HEK293 (cell line): ENCODE measurements around the gene SERINC2.
A peak's percentile ranks its signal among the peaks of the same experiment; 100 is the strongest.

ENCODE experiments used
- BCL11A ChIP-seq: fragments of 450-650 bp; formaldehyde crosslinking; IDR thresholded peaks from 2 replicates; pipeline ENCODE4 v1.5.1; 2016; ENCODE audit warnings: low read depth, missing biosample characterization, missing genetic modification characterization
- GLIS1 ChIP-seq: fragments of 450-650 bp; formaldehyde crosslinking; IDR thresholded peaks from 2 replicates; pipeline ENCODE4 v1.5.1; 2016; ENCODE audit warnings: missing biosample characterization, missing genetic modification characterization
- KLF10 ChIP-seq: fragments of 450-650 bp; IDR thresholded peaks from 2 replicates; pipeline ENCODE4 v1.5.1; 2018; ENCODE audit warnings: missing biosample characterization, mild to moderate bottlenecking, missing genetic modification characterization
- KLF17 ChIP-seq: fragments of 450-650 bp; formaldehyde crosslinking; IDR thresholded peaks from 2 replicates; pipeline ENCODE4 v1.5.1; 2016; ENCODE audit warnings: missing biosample characterization, missing genetic modification characterization
- KLF7 ChIP-seq: fragments of 450-650 bp; formaldehyde crosslinking; IDR thresholded peaks from 2 replicates; pipeline ENCODE4 v1.5.1; 2016; ENCODE audit warnings: missing biosample characterization, missing genetic modification characterization, borderline replicate concordance
- OSR2 ChIP-seq: fragments of 450-650 bp; formaldehyde crosslinking; IDR thresholded peaks from 2 replicates; pipeline ENCODE4 v1.5.1; 2016; ENCODE audit warnings: missing biosample characterization, missing genetic modification characterization
- PRDM1 ChIP-seq: fragments of 450-650 bp; formaldehyde crosslinking; IDR thresholded peaks from 2 replicates; pipeline ENCODE4; 2016; ENCODE audit warnings: missing biosample characterization, missing genetic modification characterization
- PRDM2 ChIP-seq: fragments of 450-650 bp; formaldehyde crosslinking; IDR thresholded peaks from 2 replicates; pipeline ENCODE4 v1.5.1; 2016; ENCODE audit warnings: missing biosample characterization, missing genetic modification characterization, borderline replicate concordance
- PRDM6 ChIP-seq: fragments of 450-650 bp; formaldehyde crosslinking; IDR thresholded peaks from 2 replicates; pipeline ENCODE4 v1.5.1; 2017; ENCODE audit warnings: missing biosample characterization, missing genetic modification characterization
- WT1 ChIP-seq: fragments of 450-650 bp; formaldehyde crosslinking; IDR thresholded peaks from 2 replicates; pipeline ENCODE4 v1.5.1; 2016; ENCODE audit warnings: missing biosample characterization, missing genetic modification characterization
- ZBTB7A ChIP-seq: fragments of 450-650 bp; formaldehyde crosslinking; IDR thresholded peaks from 2 replicates; pipeline ENCODE4 v1.5.1; 2016; ENCODE audit warnings: low read depth, missing biosample characterization, missing genetic modification characterization
- ZIC2 ChIP-seq: fragments of 450-650 bp; formaldehyde crosslinking; IDR thresholded peaks from 2 replicates; pipeline ENCODE4 v1.5.1; 2016; ENCODE audit warnings: missing biosample characterization, missing genetic modification characterization
- ZNF132 ChIP-seq: fragments of 450-650 bp; formaldehyde crosslinking; IDR thresholded peaks from 2 replicates; pipeline ENCODE4 v1.5.1; 2017; ENCODE audit warnings: missing biosample characterization, missing genetic modification characterization, borderline replicate concordance
- ZNF133 ChIP-seq: fragments of 450-650 bp; formaldehyde crosslinking; IDR thresholded peaks from 2 replicates; pipeline ENCODE4 v1.5.1; 2016; ENCODE audit warnings: missing biosample characterization, missing genetic modification characterization
- ZNF169 ChIP-seq: fragments of 450-650 bp; formaldehyde crosslinking; IDR thresholded peaks from 2 replicates; pipeline ENCODE4 v1.5.1; 2016; ENCODE audit warnings: missing biosample characterization, missing genetic modification characterization
- ZNF19 ChIP-seq: fragments of 450-650 bp; formaldehyde crosslinking; IDR thresholded peaks from 2 replicates; pipeline ENCODE4; 2016; ENCODE audit warnings: missing biosample characterization, missing genetic modification characterization, low read depth
- ZNF202 ChIP-seq: fragments of 450-650 bp; formaldehyde crosslinking; IDR thresholded peaks from 2 replicates; pipeline ENCODE4 v1.5.1; 2016; ENCODE audit warnings: missing biosample characterization, missing genetic modification characterization, borderline replicate concordance
- ZNF214 ChIP-seq: fragments of 450-650 bp; formaldehyde crosslinking; IDR thresholded peaks from 2 replicates; pipeline ENCODE4 v1.5.1; 2017; ENCODE audit warnings: missing biosample characterization, mild to moderate bottlenecking, missing genetic modification characterization, borderline replicate concordance
- ZNF311 ChIP-seq: fragments of 450-650 bp; formaldehyde crosslinking; IDR thresholded peaks from 2 replicates; pipeline ENCODE4 v1.5.1; 2017; ENCODE audit warnings: missing biosample characterization, missing genetic modification characterization, borderline replicate concordance
- ZNF335 ChIP-seq: fragments of 450-650 bp; formaldehyde crosslinking; conservative IDR thresholded peaks from 2 replicates; pipeline ENCODE4 v1.5.1; 2016; ENCODE audit warnings: missing biosample characterization, missing genetic modification characterization
- ZNF366 ChIP-seq: fragments of 450-650 bp; formaldehyde crosslinking; conservative IDR thresholded peaks from 2 replicates; pipeline ENCODE4 v1.5.1; 2016; ENCODE audit warnings: missing biosample characterization, missing genetic modification characterization
- ZNF398 ChIP-seq: fragments of 450-650 bp; formaldehyde crosslinking; IDR thresholded peaks from 2 replicates; pipeline ENCODE4 v1.5.1; 2017; ENCODE audit warnings: missing biosample characterization, missing genetic modification characterization
- ZNF48 ChIP-seq: fragments of 450-650 bp; formaldehyde crosslinking; IDR thresholded peaks from 2 replicates; pipeline ENCODE4 v1.5.1; 2016; ENCODE audit warnings: missing biosample characterization, missing genetic modification characterization
- ZNF513 ChIP-seq: fragments of 450-650 bp; IDR thresholded peaks from 2 replicates; pipeline ENCODE4 v1.5.1; 2018; ENCODE audit warnings: missing biosample characterization, missing genetic modification characterization
- ZNF529 ChIP-seq: fragments of 450-650 bp; formaldehyde crosslinking; IDR thresholded peaks from 2 replicates; pipeline ENCODE4 v1.5.1; 2017; ENCODE audit warnings: missing genetic modification characterization, missing biosample characterization; ENCODE audit not compliant: insufficient replicate concordance
- ZNF571 ChIP-seq: fragments of 450-650 bp; formaldehyde crosslinking; IDR thresholded peaks from 2 replicates; pipeline ENCODE4 v1.5.0; 2017; ENCODE audit warnings: missing biosample characterization, missing genetic modification characterization
- ZNF76 ChIP-seq: fragments of 450-650 bp; formaldehyde crosslinking; IDR thresholded peaks from 2 replicates; pipeline ENCODE4; 2016; ENCODE audit warnings: low read depth, missing biosample characterization, missing genetic modification characterization, borderline replicate concordance
- ZNF785 ChIP-seq: fragments of 450-650 bp; formaldehyde crosslinking; IDR thresholded peaks from 2 replicates; pipeline ENCODE4 v1.5.1; 2016; ENCODE audit warnings: missing biosample characterization, missing genetic modification characterization
- ZSCAN16 ChIP-seq: fragments of 450-650 bp; formaldehyde crosslinking; IDR thresholded peaks from 2 replicates; pipeline ENCODE4 v1.5.1; 2016; ENCODE audit warnings: missing biosample characterization, missing genetic modification characterization
- ZSCAN30 ChIP-seq: fragments of 450-650 bp; IDR thresholded peaks from 2 replicates; pipeline ENCODE4 v1.5.1; 2018; ENCODE audit warnings: missing biosample characterization, mild to moderate bottlenecking, missing genetic modification characterization, moderate library complexity

The SERINC2 gene

GRCh38 chr1:31387612-31388011 is 25.4 kb upstream of the SERINC2 start (continued):
- TF ChIP-seq PRDM2 (tag by site-specific recombination), result no peak
- TF ChIP-seq ZNF398, result peak; percentile 61
- TF ChIP-seq ZNF132 (tag by site-specific recombination), result no peak
- no peak for TF ChIP-seq ZNF529
- TF ChIP-seq KLF10 (tag by site-specific recombination), result peak; percentile 43; the same call in 1 of the 2 replicates
- TF ChIP-seq ZNF571, result no peak
- no peak for TF ChIP-seq ZBTB7A
- TF ChIP-seq WT1, result no peak
- no peak for TF ChIP-seq PRDM6
- TF ChIP-seq GLIS1 (tag by site-specific recombination), result no peak
- TF ChIP-seq ZNF311 (tag by site-specific recombination), result no peak
- peak; percentile 88; the same call in 1 of the 2 replicates for TF ChIP-seq ZNF785
- TF ChIP-seq ZIC2 (tag by site-specific recombination), result no peak
- TF ChIP-seq KLF7 (tag by site-specific recombination), result peak; percentile 67; the same call in 1 of the 2 replicates
- TF ChIP-seq OSR2 (tag by site-specific recombination), result no peak
- TF ChIP-seq PRDM1 (tag by site-specific recombination), result no peak
- TF ChIP-seq ZNF202 (tag by site-specific recombination), result no peak
- no peak for TF ChIP-seq BCL11A (tag by site-specific recombination)
- TF ChIP-seq KLF17, result peak; percentile 100
- TF ChIP-seq ZNF133 (tag by site-specific recombination), result no peak
- no peak for TF ChIP-seq ZSCAN30 (tag by site-specific recombination)
- no peak for TF ChIP-seq ZNF169
- TF ChIP-seq ZNF19 (tag by site-specific recombination), result no peak
- TF ChIP-seq ZNF76 (tag by site-specific recombination), result peak; percentile 46; the same call in 1 of the 2 replicates
- TF ChIP-seq ZNF335 (tag by site-specific recombination), result no peak
- peak; percentile 82 for TF ChIP-seq ZNF366 (tag by site-specific recombination)
- TF ChIP-seq ZNF513 (tag by site-specific recombination), result no peak
- TF ChIP-seq ZNF48 (tag by site-specific recombination), result no peak
- no peak for TF ChIP-seq ZSCAN16 (tag by site-specific recombination)
- no peak for TF ChIP-seq ZNF214 (tag by site-specific recombination)
